Epithelial cell of esophagus (primary cell): ENCODE data around the gene AFAP1.

ENCODE experiments used
- DNase-seq: peaks from one replicate; pipeline ENCODE4 v3.0.0; 2010; ENCODE audit warnings: low read depth
- H3K4me3 ChIP-seq: 2 replicates; pipeline ENCODE4 v1.5.1; 2011; ENCODE audit warnings: mild to moderate bottlenecking, low read length, control low read depth
- CTCF ChIP-seq: IDR thresholded peaks from 2 replicates; pipeline ENCODE4 v1.5.1; 2011; ENCODE audit warnings: low read depth, mild to moderate bottlenecking, low read length, control low read depth, inconsistent platforms; ENCODE audit not compliant: insufficient read depth; ENCODE audit errors: missing control alignments

Gene AFAP1

DNA sequence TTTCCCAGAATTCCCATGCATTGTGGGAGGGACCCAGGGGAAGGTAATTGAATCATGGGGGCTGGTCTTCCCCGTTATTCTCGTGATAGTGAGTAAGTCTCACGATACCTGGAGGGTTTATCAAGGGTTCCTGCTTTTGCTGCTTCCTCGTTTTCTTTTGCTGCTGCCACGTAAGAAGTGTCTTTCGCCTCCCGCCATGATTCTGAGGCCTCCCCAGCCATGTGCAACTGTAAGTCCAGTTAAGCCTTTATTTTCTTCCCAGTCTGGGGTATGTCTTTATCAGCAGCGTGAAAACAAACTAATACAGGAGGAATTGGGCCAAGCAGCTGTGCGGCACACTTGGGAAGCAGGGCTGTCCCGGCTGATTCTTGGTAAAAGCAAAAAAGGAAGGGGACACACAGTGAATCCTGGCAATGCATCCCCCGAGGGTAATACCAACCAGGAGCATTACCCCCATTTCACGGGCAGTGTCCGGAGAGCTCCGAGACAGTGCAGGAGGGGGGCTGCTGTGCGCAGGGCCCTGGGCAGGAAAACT is 185.7 kb downstream of the AFAP1 start:
- H3K4me3 ChIP-seq = no peak overlapping the region
- no peak for DNase-seq
- no peak for TF ChIP-seq CTCF

GRCh38 chr4:7753271-7753670 is 186.4 kb downstream of the AFAP1 start:
- peak; percentile 86 for DNase-seq
- no peak overlapping the region for H3K4me3 ChIP-seq
- TF ChIP-seq CTCF = no peak

- H3K4me3 ChIP-seq = no peak overlapping the region
- peak; percentile 13 for DNase-seq
- TF ChIP-seq CTCF = no peak
Observed at GRCh38 chr4:7752649-7753048, 187.0 kb downstream of the AFAP1 start.

DNA sequence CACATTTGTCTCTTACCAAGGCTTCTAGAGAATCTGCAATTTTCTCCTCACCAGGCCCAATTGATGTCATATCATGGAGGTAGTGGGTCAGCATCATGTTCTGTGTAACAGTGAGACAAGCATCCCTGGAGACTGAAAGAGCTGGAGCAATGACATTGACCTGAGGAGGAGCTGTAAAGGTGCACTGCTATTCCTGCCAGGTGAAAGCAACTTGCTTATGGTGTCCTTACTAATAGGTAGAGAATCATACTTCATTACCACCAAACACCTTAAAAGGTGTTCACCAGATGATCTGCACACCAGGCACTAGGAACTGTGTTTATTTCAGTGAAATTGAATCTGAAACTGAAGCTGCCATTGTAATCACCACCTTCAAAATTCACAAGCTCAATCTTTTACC is 188.7 kb downstream of the AFAP1 start:
- no peak for DNase-seq
- TF ChIP-seq CTCF = no peak

GRCh38 chr4:7750523-7750922 is 189.1 kb downstream of the AFAP1 start:
- DNase-seq = no peak
- no peak overlapping the region for H3K4me3 ChIP-seq
- no peak for TF ChIP-seq CTCF

More for the DNA sequence above, 188.7 kb downstream of the AFAP1 start:
- H3K4me3 ChIP-seq = no peak overlapping the region

DNA sequence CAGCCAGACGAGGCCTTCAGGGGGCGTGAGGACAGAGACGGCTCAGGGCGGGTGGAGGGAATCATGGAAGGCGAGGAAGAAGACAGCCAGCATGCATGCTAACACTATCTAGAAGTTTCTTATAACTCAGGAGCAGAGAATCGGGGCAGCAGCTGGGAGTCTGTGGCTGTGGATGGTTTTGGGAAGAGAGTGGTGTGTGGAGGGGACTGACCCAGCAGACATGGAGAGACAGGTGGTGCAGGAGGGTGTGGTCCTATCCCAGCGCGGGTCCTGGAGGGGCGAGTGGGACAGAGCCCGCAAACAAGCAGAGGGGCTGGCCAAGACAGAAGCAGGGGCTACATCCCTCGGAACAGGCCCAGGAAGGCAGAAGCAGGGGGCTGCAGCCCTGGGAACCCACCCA is 192.1 kb downstream of the AFAP1 start:
- TF ChIP-seq CTCF = no peak
- H3K4me3 ChIP-seq = no peak overlapping the region

GRCh38 chr4:7747062-7747385 is 192.6 kb downstream of the AFAP1 start:
- TF ChIP-seq CTCF = no peak
- DNase-seq = no peak
- no peak overlapping the region for H3K4me3 ChIP-seq

More for the DNA sequence above, 192.1 kb downstream of the AFAP1 start:
- no peak for DNase-seq
